NCI-H1436 treated with DMSO at 0.1 percent for 48 hours (cell line): Measurements from ENCODE around the gene CPEB1.
A peak's percentile ranks its signal among the peaks of the same experiment; 100 is the strongest.

ENCODE experiments used
- DNase-seq: peaks from one replicate; lab custom pipeline; 2025; lab: John Stamatoyannopoulos, UW

Gene CPEB1

DNA sequence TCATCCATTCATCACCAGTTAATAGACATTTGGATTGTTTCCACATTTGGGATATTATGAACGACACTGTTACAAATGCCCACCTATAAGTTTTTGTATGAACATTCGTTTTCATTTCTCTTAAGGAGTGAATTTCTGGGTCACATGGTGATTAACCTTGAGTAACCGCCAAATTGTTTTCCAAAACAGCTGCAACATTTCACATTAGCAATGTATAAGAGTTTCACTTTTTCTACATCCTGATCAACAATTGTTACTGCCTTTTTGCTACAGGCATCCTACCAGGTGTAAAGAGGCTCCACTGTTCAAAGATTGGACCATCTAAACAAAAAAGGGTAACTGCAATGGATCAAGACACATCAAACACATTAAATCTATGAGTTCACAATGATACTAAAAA lies 52.0 kb downstream of the CPEB1 start:
- DNase-seq = no peak

DNA sequence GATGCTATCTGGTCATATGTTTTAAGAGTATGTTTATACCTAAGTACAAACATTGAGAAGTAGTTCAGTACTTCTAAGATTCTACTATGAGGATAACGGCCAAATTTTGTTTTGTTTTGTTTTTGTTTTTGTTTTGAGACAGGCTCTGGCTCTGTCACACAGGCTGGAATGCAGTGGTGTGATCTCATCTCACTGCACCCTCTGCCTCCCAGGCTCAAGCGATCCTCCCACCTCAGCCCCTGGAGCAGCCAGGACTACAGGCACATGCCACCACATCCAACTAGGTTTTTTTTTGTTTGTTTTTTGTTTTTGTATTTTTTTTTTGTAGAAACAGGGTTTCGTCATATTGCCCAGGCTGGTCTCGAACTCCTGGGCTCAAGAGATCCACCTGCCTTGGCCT lies 59.4 kb downstream of the CPEB1 start:
- no peak for DNase-seq

DNA sequence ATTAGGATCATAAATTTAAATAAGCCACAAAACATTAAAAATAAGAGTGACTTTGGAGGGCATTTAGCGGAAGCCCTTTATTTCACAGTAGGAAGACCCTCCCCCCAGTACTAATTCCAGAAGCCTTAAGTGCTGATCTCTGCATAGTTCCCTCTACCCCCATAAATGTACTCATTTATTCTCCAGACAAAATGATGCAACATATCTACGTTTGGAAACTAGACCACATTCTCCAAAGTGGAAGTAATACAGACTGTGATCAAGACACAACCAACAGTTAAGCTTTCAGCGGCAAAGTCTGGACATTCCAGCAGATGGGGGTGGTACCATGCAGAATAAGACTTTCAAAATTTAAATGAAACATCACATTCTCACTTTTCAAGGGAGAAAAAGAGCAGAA lies 62.1 kb downstream of the CPEB1 start:
- no peak for DNase-seq

DNA sequence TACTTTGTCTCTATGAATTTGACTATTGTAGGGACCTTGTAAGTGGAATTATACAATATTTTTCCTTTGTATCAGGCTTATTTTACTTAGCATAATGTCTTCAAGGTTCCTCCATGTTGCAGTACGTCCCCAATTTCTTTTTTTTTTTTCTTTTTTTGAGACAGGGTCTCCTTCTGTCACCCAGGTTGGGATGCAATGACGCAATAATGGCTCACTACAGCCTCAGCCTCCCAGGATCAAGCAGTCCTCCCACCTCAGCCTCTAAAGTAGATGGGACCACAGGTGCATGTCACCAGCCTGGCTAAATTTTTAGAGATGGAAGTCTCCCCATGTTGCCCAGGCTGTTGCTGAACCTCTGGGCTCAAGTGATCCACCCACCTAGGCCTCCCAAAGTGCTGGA lies 66.5 kb downstream of the CPEB1 start:
- no peak for DNase-seq

DNA sequence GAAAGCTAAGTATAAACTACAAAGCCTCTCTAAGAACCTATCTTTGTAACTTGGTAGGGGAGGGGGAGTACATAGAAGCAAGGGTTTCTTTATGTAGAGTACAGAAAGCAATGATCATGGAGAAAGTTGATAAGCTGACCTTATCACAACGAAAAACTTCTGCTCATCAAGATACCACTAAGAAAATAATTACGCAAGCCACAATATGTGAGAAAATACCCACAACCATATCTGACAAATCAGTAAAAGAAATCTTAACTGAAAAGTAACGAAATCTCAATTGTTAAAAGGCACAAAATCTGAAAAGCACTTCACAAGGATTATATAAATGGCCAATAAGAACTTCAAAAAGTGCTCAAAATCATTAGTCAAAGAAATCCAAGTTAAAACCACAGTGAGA lies 71.8 kb downstream of the CPEB1 start:
- DNase-seq = no peak

DNA sequence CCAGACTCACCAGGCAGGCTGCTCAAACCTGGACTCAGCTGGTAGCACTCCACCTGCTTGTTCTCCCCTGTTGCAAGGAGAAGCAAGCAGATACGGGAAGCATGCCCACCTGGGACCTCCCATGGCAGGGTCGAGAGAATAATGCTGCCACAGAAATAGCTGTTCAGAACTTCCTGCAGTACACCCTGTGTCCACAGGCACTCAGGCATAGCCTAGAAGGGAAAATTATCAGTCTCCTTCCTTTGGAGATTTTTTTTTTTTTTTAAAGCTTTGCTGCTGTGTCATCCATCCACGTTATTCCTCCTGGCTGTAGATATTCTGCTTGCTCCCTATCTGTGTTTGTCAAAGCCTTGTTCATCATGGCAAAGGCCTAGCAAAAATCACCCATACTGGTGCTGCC lies 74.2 kb downstream of the CPEB1 start:
- DNase-seq = no peak

DNA sequence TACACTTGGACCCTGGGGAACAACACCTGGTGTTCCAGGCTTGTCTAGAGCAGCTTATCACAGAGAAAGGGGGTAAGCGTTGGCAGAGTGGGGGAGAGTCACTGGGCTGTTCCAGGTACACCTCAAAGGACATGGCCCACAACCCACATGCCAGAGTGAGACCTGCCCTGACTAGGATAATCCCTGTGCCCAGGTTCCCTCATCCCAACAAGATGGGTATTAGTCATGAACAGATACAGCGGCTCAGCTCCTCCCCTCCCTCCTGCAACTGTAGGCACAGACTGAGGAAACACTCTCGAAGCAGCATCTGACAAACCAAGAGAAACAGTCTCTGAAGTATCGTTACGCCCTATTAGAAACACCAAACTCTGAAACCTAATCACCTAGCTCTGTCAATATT lies 74.9 kb downstream of the CPEB1 start:
- DNase-seq = no peak

DNA sequence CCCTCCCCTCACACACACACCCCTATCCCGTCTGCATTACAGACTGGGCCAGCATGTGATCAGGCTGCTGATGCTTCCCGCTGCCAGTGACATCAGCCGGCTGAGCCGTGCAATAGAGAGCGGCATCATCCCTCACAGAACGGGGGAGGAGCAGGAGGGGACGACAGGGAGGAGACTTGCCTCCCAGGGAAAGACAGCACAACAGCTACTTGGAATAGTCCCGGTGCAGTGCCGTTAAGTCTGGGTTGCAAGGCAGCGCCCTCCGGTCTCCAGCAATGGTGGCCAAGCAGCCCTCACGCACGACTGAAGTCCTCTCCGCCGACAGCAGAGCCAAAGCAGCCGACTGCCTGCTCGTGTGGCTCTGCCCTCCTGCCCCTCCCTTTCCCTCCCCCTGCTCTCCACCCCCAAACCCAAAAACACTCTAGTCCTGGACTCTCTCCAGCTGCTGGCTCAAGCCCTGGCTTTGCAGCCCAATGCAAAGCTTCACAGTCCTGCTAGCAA lies 75.4 kb downstream of the CPEB1 start:
- DNase-seq = peak; percentile 11

DNA sequence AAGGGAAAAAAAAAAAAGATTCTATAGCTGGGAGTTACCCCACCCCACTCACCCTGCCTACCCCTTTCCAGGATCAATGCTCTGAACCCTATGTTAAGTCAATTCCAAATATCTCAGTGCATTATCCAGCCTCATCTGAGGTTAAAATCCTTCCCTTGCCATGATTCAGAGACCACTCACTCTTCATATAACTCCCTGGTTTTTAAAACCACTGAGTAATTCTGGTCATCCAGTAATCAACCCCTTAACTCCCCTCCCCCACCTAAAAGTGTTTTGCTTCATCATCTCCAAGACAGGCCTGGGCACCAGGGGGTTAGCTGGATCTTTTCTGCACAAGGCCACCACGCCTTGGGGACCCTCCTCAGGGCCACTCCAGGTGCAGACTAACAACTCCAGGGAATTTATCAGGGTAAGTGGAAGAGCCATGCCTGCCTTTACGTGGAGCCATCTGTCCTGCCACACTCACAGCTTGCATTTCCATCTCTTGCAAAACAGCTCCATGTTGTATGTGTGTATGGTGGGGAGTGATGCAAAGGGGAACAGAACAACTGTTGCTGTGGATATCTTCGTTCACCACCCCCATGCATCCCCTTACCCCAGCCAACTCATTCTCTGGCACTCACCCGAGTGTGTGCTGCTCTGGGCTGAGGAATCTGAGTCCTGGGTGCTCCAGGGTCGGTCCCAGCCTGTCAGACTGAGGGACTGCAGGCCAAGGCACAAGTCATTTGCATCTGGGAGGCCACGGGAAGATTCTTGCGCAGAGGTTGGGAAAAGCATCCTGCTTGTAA lies 76.2 kb downstream of the CPEB1 start:
- no peak for DNase-seq

DNA sequence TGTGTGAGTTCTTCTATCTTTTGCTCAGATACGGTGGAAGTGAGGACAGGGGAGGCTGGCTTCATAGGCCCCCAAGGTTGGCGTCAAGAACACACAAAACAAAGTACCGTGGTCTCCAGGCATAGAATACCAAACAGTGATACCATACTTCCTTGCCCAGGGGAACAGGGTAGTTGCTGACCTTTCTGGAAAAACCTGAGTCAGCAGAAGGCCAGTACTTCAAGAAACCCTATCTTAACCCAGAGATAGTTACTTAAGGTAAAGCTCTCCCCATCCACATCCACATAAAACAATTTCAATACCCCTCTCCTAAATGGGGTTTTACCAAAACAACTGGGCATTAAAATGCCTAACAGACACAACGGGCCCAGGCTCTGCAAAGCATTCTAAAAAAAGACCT lies 77.3 kb downstream of the CPEB1 start:
- DNase-seq = no peak

DNA sequence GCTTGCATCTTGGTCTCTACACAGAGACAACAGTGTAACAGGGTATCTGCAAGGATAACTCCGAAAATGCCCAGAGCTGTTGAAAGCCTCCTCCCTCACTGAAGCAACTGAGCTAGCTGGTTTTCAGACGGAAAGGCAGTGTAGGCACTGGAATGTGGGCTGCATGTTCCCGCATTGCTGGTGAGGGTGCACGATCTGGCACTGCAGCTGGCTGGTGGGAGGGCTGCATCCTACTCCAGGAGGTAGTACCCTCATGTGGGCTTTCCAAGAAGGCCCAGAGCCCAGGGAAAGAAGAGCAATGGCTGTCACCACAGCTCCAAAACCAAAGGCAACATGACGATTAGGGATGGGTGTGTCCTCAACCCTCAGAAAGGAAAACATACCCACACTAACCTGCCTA lies 78.2 kb downstream of the CPEB1 start:
- DNase-seq = no peak

DNA sequence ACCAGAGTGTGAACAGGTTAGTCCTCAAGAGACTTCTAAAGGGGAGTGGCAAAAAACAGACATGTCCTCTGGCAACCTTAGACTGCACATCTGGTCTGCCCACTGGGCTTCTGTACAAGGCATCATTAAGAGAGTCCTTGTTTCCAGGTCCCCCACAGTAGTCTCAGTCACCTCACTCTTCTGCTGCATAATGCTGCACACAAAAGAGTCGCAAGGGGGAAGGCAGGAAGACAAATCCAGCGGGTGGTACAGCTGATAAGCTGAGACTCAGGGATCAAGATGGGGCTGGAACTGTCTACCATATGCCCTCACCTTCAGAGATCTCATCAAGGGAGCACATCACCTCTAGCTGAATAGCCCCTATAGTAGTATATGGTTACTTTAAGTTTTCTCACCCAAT lies 79.5 kb downstream of the CPEB1 start:
- no peak for DNase-seq

DNA sequence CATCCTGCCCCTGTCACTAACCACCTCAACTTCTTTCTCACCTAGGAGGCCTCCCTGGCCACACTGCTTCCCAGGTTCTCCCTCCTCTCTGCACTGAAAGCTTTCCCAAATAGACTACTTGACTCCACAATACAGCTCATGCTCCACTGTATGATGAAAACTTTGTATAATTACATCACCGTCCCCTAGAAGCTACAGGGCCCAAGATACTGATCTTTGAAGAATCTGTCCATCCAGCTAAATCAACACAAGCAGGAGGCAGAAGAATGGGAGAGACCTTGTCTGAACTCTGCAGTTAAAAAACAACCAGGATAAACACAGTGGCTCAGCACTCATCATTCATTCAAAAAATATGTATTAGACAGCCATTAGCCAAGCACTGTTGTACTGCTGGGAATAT lies 80.5 kb downstream of the CPEB1 start:
- DNase-seq = no peak

DNA sequence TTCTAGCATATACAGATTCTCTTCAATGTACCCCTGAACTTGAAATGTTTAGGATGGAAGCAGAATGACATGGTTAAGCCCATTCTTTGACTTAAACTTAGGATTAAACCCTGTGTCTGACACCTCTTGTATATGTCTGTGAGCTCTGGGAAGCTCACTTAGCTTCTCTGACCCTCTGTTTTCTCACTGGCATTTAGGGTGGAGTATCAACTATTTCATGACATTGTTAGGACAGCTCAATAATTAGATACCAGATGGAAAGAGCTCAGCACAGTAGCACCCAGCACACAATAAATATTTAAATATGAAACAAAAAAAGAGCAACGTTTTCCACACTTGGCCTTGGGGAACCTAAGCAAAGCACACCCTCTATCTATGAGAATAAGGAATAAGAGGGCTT lies 88.7 kb downstream of the CPEB1 start:
- no peak for DNase-seq

DNA sequence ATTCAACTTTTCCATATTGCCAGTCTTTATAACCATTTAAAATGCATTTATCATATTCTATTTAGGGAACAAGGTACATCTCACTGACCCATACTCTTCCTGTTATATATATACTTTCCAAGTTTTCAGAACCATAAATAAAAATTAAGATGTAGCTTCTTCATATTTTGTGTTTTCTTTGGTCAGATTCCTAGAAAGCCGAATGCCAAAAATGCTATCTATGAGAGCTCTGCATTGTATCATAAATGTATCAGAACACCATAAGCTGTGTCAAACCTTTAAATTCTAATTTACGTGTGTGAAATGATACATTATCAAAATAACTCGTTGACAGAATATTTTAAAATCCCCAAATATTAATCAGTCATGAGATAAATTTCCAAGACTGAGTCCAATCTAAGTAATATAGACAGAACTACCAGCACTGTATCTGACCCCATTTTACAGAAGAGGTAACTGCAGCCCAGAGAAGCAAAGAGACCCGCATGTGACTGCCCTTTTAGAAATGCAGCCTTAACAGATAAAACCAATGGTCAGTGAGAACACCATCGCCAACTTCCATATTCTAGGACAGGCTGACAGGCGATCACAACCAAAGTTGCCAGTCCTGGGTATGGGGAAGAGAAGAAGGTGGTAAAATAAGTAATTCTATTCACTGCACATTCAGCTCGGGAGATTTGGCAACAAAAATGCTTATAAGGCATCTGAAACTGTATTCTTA lies 90.7 kb downstream of the CPEB1 start:
- DNase-seq = no peak

DNA sequence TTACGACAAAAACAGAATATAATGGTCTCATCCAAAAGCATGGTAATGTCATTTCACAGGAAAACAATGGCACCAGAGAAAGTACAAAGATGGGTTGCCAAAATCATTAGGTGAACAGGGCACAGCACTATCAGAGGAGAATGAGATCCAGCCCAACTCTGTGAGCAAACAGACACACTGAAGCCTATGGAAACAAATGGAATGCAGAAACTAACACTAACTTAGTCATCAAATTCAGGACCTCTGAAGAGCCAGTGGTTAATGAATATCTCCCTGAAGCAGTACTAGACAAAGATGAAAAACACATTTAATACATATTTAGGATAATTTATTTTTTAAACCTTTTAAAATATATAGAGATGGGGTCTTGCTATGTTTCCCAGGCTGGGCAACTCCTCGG lies 92.3 kb downstream of the CPEB1 start:
- DNase-seq = no peak

DNA sequence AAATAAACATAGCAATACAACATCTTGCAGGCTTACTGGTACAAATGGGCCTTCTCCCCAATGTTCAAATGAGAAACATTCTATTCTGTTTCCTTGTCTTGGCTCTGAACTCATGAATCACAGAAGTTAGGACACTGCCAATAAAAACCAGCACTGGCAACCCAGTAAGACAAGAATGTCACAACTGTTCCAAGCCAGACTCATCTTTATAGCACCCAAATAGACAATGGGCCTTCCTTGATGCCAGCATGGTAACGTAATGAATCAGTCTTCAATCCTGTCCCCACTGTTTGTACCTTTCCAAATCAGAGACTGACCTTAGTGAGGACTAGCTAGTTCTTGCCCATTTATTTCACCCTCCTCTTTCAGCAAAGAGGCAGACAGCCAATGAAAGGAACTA lies 92.8 kb downstream of the CPEB1 start:
- DNase-seq = no peak

DNA sequence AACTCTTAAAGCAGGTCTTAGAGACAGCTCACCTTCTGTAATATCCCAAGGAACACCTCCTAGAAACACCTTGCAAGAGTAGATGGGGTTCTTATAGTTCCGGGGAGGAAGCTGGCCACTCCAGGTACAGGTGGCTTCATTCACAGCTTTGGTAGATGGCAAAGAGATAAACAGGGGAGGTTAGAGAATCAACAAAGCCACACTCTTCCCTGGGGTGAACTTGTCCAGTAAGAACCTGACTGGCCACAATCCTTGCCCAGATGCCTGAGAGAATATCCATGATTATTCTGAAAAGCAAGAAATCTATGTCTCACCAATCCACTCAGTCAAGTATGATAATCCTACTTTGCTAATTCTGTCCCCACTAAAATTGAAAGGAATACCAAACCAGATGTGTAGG lies 93.3 kb downstream of the CPEB1 start:
- DNase-seq = no peak

DNA sequence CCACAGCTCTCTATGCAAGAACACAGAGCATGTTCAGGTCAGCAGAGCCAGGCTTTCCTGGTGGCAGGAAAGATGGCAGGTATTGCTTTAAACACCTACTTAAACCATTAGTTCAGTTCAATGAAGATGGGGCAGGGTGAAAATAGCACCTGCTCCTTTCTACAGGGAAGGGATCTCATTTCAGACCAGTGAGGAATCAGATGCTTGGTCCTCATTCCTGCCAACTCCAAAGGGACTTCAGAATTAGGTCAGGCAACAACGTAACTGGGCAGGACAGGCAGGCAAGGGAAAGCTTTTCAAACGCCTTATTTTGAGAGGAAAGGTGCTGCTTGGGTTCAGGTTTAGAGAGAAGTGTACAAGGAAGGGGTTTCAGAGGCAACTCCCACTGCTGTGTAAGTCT lies 94.3 kb downstream of the CPEB1 start:
- no peak for DNase-seq

DNA sequence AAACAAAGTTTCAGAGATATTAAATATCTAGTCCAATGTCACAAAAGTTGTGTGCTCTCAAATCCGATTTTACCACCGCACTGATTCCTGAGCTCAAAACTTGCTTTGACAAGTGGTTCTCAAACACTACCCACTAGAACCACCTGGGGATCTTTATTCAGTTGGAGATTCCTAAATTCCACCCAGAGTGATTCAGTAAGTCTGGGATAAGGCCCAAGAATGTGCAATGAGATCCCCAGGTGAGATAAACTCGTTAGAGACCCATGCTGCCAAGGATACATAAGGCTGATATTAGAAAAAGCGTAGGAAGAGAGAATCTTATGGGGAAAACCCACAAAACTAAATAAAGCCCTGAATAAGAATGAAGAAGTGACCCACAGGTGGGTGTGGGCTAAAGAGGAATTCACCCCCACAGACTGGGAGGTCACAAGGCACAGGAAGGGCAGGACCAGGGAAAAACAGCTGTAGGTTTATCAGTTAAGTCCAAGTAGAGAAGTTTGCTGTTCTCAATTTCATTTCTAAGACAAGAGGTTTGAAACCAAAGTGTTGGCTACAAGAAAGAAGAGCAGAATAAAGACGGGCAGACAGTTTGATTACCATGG lies 95.4 kb downstream of the CPEB1 start:
- DNase-seq = no peak

DNA sequence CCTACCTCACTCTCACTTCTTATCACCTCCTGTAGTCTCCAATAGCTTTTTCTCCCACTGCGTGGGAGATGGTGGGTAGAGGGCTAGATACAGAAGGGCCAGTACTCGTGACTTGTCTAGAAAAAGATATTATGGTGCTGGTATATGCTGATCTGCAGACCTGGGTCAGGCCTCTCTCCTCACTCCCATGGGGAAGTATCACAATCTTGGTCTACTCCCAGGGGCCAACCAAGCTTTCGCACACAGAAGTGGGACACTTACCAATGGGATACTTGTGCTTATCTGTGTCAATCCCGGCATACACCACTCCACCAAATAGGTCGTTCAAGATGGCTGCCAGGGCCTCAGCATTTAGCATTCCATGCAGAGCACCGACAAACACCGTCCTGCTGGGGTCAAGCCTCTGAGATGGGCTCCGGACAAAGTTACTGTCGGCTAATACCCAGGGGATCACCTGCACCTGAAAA lies 97.9 kb downstream of the CPEB1 start:
- no peak for DNase-seq

DNA sequence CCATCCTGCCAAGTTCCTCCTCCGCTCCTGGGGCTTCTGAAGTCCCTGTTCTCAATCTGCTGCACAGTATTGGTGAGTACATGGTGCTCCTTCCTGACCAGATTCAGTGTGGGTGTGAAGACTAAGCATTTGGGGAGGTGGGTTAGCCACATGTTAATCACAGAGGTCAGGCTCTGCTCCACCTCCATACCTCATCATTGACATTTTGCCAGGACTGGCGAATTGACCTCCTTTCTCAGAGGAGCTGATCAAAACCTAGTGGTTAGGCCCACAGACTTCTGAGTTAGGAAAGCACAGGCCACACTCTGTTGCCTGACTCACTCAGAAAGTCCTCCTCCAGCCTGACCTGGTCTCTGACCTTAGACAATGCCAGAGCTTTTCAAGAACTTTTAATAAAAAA lies 98.5 kb downstream of the CPEB1 start:
- DNase-seq = no peak

DNA sequence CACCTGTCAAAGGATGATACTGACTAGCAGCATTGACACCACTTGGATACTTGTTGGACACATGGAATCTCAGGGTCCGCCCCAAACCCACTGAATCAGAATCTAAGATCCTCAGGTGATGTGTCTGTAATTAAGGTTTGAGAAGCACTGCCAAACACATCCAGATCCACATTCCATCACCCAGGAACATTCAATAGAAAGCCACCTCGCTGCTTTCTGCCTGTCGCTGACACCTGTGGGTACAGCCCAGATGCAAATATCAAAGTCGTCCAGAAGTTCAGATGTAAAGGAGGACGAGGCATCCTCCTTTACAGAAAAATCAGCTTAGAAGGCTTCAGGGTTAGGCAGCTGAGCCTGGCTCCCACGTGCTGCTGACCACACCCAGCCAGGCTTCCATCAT lies 101.7 kb downstream of the CPEB1 start:
- no peak for DNase-seq
